Erythroblast (primary cell): Measurements from ENCODE around the gene BBS7.

ENCODE experiments used
- GATA1 ChIP-seq: IDR thresholded peaks from 2 replicates; pipeline ENCODE4 v1.6.1; 2011; ENCODE audit warnings: low read depth, mild to moderate bottlenecking, control low read depth, low read length, moderate library complexity
- POLR2A ChIP-seq: IDR thresholded peaks from 2 replicates; pipeline ENCODE4 v1.6.1; 2011; ENCODE audit warnings: mild to moderate bottlenecking, low read length

GRCh38 chr4:121819216-121819965, 50.9 kb downstream of the BBS7 start:
- TF ChIP-seq POLR2A (no peak), GATA1 (no peak)
